ENCODE measurements around the gene ACRBP.

- TF ChIP-seq POLR2A (IDR thresholded peaks at IDR 0.05) (no peak), CTCF (IDR thresholded peaks at IDR 0.05) (no peak), EP300 (IDR thresholded peaks at IDR 0.05) (no peak)
These were observed 32.6 kb downstream of the ACRBP start for GRCh38 chr12:6614513-6615172.

Measured in ovary (tissue), 3 donors.